ENCODE results near the gene CLPSL2.

CLPSL2 gene

DNA sequence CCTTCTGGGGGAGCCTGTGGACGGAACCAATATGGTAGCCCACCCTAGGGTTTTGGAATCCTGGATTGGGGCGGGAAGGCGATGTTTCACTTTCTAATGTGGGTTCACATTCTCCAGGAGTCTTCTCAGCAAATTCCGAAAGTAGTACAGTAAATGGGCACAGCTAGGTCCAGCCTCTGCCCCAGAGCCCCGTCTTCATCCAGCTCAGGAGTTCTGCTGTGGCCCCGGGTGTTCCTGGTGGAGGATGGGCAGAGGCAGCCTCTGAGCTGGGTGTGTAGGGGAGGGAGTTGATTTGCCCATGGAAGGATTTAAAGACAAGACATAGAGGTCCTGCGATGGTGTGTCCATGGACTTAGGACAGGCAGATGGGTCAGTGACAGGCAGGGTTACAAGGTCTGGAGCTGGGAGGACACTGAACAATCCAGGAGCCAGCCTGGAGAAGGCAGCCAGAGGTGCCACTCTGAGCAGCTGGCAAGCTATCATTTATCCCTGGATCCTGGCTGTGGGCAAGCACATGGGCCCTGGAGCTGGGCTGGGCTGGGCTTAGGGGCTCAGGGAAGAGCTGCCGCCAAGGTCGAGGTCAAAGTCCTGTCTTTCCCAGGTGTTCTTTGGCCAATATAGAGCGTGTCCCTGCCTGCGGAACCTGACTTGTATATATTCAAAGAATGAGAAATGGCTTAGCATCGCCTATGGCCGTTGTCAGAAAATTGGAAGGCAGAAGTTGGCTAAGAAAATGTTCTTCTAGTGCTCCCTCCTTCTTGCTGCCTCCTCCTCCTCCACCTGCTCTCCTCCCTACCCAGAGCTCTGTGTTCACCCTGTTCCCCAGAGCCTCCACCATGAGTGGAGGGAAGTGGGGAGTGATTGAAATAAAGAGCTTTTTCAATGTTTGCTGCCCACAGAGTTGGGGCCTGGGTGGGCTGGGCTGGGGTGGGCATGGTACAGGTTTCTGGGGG is 11.1 kb downstream of the CLPSL2 start:
- DNase-seq, result no peak

DNA sequence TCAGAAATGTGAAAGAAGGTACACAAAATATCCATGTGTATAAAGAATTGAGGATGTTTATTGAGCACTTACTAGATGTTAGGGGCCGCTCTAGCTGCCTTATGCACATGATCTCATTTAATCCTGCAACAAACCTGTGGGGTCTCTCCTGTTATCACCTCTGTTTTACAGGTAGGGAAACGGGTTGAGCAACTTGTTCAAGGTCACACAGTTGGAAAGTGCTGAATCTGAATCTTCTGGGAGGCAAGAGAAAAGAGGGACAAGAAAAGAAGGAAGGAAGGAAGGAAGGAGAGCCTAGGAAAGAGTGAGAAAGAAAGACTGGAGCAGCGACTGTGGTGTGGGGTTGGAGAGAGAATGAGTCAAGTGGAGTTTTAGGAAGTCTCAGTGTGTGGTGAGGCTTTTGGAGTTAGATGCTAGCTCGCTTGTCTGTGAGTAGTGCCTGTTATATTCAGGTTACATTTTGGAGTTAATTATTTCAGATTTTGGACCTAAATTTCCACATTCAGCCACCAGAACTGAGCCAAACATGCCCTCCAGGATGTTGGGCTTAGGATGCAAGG is 12.1 kb downstream of the CLPSL2 start:
- no peak for DNase-seq

DNA sequence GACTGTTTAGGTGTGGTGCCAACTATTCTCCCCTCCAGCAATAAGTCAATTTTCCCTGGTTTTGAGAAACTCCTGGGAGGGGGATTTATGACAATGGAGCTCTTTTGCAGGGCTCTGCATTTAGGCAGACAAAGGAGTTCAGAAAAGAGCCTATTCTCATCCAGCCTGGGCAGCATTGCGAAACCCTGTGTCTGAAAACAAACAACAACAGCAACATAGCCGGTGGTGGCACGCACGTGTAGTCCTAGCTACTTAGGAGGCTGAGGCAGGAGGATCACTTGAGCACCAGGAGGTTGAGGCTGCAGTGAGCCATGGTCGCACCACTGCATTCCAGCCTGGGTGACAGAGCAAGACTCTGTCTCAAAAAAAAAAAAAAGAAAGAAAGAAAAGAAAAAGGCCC is 14.3 kb downstream of the CLPSL2 start:
- no peak for DNase-seq

DNA sequence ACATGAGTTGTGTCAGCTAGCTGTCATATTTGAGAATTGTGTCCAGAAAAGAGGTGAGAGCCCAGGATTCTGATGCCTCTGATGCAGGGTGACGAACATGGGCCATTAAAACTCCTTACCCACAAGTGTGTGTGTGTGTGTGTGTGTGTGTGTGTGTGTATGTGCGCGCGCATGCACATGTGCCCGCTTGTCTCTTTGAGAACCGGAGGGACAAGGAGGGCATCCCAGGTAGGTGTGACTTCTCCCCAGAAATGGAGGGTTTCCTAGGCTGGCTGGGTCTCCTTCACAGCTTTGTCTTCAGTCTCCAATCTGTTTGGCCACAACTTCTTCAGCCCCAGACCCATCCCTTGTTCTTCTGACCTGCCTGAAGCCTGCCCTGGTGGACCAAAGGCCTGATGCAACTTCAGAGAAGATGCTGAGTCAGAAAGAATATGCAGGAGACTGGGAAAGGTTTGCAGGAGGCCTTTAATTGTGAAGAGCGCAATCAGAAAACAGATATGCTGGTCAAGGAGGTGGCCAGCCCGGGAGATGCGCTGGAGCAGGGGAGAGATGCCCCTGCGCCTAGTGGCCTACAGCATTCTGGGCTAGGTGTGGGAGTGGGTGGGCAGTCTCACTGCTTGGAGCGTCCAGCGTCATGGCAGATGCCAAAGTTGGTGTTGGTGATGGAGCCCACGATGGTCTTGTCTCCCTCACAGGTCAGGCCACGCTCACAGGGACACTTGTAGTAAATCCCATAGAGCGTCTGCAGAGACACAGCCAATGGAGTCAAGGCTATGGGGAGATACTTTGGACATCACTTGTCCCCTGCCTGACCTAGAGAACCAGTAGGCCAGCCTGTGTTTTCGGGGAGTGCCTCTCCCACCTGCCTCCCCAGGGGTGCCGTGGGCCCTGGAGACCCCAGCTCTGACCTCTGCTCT is 18.4 kb downstream of the CLPSL2 start:
- no peak for DNase-seq

DNA sequence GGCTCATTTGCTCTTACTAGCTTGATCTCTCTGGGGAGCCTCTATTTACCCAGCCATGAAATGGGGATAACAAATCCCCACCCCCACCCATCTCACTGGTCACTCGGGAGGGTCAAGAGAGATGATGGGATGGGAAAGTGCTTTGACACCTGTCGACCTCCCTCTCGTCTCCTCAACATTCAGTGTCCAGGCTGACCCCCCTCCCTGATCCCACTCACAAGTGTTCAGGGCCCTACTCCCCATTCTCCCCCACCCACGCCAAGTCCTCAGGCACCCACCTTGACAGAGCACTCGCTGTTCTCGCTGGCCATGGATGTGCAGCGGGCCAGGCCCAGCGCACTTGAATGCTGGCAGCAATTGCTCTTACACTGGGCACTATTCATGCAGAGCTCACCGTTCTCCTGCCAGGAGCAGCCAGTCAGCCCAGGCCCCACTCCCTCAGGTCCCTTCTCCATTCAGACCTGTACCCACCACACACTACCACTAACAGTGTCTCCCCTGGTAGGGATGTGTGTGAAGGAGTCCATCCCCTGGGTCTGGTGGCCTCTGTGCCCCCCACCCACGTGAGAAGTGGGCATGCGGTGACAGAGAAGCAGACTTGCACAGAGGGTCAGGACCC is 19.2 kb downstream of the CLPSL2 start:
- DNase-seq, result no peak

DNA sequence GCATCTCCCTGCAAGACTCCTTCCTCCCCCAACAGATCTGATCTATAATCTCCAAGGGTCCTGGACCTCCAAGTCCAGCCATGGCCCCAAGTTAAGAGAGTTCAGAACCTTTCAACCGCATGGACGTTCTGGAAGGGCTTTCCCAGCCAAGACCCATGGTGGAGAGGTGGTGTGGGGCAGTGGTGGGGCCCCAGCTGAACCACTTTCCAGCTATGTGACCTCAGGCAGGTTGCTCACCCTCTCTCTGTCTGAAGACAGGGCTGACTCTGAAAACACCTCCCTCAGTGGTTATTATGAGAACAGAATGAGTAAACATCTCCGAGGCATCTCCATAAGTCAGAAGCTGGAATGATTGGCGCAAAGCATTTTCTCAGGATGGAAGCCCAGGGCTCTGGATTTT is 19.8 kb downstream of the CLPSL2 start:
- DNase-seq, result no peak

DNA sequence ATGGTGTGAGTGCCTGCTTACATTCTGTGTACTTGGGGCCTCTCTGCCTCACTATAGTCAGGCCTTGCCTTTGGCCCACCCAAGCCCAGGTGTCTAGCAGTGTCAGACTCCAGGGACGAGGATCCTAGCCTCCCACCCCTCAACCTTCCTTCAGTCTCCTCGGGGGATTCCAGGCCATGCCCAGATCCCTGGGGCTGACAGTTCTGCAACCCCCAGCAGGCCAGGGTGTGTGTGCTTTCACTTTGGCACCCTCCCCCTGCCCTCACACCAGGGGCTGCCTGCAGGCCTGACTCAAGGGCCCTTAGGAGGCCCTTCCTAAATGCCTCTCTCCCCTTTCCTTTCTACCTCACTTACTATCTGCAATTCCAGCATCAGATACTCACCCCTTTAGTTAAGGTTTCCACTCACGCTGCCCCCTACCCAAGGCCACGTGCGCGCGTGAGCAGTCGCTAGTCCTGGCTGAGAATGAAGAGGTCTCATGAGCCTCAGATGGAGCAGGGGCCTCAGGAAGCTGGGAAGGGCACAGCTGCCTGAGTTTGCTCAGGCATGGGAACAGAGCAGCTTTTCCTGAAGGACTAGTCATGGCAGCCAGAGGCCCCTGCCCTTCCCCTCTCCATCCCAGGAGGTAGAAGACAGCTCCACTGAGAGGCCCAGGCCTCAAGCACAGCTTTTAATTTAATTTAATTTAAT is 21.6 kb downstream of the CLPSL2 start:
- no peak for DNase-seq

DNA sequence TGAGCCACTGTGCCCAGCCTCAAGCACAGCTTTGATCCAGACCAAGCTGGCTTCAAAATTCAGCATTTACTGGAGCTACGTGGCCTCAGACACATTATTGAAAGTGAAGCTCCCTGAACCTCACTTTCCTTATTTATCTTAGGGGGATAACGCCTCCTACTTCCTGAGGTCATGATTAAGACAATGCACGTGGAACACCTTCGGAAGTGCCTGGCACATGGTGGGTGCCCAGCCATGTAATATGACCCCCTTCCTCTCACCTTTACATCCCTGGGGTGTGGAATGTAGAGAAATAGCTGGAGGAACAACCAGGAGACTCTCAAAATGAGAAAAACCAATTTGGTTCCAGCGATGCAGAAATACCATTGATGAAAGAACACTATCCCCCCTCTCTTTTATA is 22.3 kb downstream of the CLPSL2 start:
- no peak for DNase-seq

DNA sequence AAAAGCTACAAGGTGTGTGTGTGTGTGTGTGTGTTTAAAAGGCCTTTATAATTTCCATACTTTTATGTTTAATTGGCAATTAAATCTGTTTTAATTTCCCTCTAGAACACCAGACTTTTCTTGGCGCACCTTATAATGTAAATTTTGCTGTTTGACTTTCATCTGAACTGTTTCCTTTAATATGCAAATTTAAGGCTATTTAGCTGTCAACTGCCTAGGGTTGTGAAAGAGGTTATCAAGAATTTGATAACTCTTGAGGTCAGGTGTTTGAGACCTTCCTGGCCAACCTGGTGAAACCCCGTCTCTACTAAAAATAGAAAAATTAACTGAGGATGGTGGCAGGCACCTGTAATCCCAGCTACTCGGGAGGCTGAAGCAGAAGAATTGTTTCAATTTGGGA is 24.8 kb downstream of the CLPSL2 start:
- no peak for DNase-seq

- DNase-seq, result peak; percentile 58 to 80 (median 80)
Observed at GRCh38 chr6:35804996-35805736, 28.8 kb downstream of the CLPSL2 start, which contains the start of gene LHFPL5. TSS of gene LHFPL5 (plus strand) at chr6:35805352. CDS start at chr6:35805671, 319 bp downstream.

DNA sequence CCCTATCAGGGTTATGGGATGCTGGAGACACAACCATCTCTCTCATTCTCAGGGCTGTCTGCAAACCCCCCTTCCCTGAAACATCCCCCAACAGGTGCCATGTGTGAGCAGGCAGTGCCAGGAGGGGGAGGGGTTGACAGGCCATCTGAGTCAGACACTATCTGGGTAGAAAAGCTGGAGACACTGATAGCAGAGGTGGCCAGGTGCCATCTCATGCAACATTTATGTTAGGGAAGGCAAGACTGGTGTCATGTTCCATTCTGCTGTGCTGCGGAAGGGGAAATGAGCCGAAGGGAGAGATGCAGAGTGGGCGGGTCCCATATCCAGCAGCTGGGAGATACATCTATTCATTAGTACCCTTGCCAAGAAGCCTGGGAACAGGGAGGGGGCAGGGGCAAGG is 32.3 kb downstream of the CLPSL2 start:
- DNase-seq, result peak; percentile 24 to 90 (median 74)

GRCh38 chr6:35809809-35810208 is 33.4 kb downstream of the CLPSL2 start:
- no peak for DNase-seq

GRCh38 chr6:35810971-35811698 is 34.7 kb downstream of the CLPSL2 start:
- peak in 2 of 3 experiments; percentile 31 to 38 for DNase-seq

DNA sequence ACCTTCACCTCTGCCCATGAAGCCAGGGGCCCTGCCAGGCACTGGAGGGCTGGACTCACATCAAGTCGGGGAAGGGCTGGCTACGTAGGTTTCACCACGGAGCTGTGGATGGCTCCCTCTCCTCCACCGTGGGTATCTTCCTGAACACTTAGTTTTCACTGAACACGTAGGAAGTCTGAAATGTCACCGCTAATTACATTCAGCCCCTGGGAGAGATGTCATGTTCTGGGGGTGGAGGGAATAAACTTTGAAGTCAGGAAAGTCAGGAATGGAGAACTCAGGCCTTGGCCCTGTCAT is 35.2 kb downstream of the CLPSL2 start:
- DNase-seq, result no peak

DNA sequence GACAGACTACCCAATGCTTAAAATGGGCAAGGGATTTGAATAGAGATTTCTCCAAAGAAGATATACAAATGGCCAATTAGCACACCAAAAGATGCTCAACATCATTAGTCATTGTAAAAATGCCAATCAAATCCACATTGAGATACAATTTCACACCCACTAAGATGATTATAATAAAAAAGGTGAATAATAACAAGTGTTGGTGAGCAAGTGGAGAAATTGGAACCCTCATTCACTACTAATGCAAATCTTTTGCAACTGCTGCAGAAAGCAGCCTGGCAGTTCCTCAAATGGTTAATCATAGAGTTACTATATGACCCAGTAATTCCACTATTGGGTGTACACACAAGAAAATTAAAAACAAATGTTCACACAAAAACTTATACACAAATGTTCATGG is 41.1 kb downstream of the CLPSL2 start:
- no peak for DNase-seq

DNA sequence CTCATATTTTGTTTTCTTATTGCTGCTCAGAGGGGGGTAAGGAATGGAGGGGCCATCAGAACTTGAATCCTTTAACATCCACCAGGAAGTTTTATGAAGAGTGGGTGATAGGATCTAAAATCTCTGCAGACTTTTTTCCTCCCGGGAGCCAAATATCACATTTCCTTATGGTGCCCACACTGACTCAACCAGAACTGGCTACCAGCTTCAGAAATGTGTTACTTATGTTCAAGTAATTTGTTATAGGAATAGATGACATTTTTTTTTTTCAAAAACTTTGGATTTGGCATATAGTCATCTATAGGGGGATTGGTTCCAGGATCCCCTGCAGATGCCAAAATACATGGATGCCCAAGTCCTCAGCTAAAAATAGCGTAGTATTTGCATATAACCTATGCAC is 47.2 kb downstream of the CLPSL2 start:
- DNase-seq, result no peak

GRCh38 chr6:35824552-35825192 is 48.3 kb downstream of the CLPSL2 start:
- no peak for DNase-seq

Measured in NCI-H1417 (cell line).